Calu3 (cell line): ENCODE results near the gene TEX9. TPM values are rescaled to one million over a fixed set of nuclear protein-coding genes. Genes with fewer than 3 reads are reported as not detected.
A peak's percentile ranks its signal among the peaks of the same experiment; 100 is the strongest.

Source experiments
- BruUV-seq: library from RNA; stranded (reverse); fragments of 400-500 nt; replicated peaks from 2 replicates; lab custom pipeline; 2021; lab: Mats Ljungman, UMichigan
- CTCF ChIA-PET: fragments of 300-600 bp; sonication (Branson Sonifier 250); formaldehyde crosslinking; loops from one replicate; lab custom pipeline; 2022; ENCODE audit warnings: antibody characterized with exemption; lab: Charles Lee
- DNase-seq: peaks from one replicate; pipeline ENCODE4 v3.0.0; 2022
- H3K27ac Mint-ChIP-seq: one replicate; pipeline ENCODE4 v1.8.0; 2022; ENCODE audit warnings: mixed read lengths; ENCODE audit not compliant: unreplicated experiment
- H3K27me3 Mint-ChIP-seq: one replicate; pipeline ENCODE4 v1.8.0; 2022; ENCODE audit warnings: mixed read lengths; ENCODE audit not compliant: unreplicated experiment
- H3K36me3 Mint-ChIP-seq: one replicate; pipeline ENCODE4 v1.8.0; 2022; ENCODE audit warnings: mild to moderate bottlenecking, moderate library complexity, mixed read lengths; ENCODE audit not compliant: insufficient read depth, unreplicated experiment
- H3K4me1 Mint-ChIP-seq: one replicate; pipeline ENCODE4 v1.8.0; 2022; ENCODE audit warnings: mild to moderate bottlenecking, low read depth, mixed read lengths; ENCODE audit not compliant: unreplicated experiment
- H3K4me3 Mint-ChIP-seq: one replicate; pipeline ENCODE4 v1.8.0; 2022; ENCODE audit warnings: mild to moderate bottlenecking, low read depth, moderate library complexity, mixed read lengths; ENCODE audit not compliant: unreplicated experiment
- H3K9me3 Mint-ChIP-seq: one replicate; pipeline ENCODE4 v1.8.0; 2022; ENCODE audit warnings: low read depth, mixed read lengths; ENCODE audit not compliant: unreplicated experiment
- intact Hi-C: fragments of 100-400 bp; cut with micrococcal nuclease; formaldehyde crosslinking; loops from one replicate; pipeline ENCODE4 v1.10.0; 2022; ENCODE audit not compliant: unreplicated experiment
- total RNA-seq: library from RNA; stranded (reverse); gene quantifications from 2 replicates; pipeline ENCODE4 v1.2.3, GENCODE V29; 2022
- TF ChIP-seq, protein P1 (sequence below): fragments of 200-600 bp; IDR thresholded peaks from one replicate; pipeline ENCODE4 v1.8.0; 2022; ENCODE audit warnings: antibody characterized with exemption; ENCODE audit not compliant: unreplicated experiment

TEX9 gene
- total RNA-seq, 1 experiment from 2014 or later, result 13.3 TPM

DNA sequence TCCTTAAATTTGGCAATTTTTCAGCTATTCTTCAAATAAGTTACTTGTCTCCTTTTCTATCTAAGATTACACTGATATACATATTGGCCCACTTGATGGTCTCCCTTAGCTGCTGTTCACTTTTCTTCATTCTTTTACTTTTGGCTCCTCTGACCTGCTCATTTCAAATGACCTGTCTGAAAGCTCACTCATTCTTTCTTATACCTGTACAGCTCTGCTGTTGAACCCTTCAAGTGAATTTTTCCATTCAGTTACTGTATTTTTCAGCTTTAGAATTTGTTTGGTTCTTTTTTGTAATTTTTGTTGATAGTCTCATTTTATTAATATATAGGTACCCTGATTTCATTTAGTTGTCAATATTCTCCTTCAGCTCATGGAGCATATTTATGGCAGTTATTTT is 60.0 kb downstream of the TEX9 start:
- no peaks in the 10 kb centered on the region for H3K27me3 Mint-ChIP-seq
- CTCF ChIA-PET, result no interaction called here
- H3K9me3 Mint-ChIP-seq, result no peaks in the 10 kb centered on the region
- H3K27ac Mint-ChIP-seq, result no peak overlapping the region
- no peak for DNase-seq
- TF ChIP-seq, protein P1, sequence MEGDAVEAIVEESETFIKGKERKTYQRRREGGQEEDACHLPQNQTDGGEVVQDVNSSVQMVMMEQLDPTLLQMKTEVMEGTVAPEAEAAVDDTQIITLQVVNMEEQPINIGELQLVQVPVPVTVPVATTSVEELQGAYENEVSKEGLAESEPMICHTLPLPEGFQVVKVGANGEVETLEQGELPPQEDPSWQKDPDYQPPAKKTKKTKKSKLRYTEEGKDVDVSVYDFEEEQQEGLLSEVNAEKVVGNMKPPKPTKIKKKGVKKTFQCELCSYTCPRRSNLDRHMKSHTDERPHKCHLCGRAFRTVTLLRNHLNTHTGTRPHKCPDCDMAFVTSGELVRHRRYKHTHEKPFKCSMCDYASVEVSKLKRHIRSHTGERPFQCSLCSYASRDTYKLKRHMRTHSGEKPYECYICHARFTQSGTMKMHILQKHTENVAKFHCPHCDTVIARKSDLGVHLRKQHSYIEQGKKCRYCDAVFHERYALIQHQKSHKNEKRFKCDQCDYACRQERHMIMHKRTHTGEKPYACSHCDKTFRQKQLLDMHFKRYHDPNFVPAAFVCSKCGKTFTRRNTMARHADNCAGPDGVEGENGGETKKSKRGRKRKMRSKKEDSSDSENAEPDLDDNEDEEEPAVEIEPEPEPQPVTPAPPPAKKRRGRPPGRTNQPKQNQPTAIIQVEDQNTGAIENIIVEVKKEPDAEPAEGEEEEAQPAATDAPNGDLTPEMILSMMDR, result no peak
- H3K4me1 Mint-ChIP-seq, result no peaks in the 10 kb centered on the region
- BruUV-seq, result no TSS peak
- no peak overlapping the region for H3K4me3 Mint-ChIP-seq
- intact Hi-C loops, result no loop called here
- H3K36me3 Mint-ChIP-seq, result peaks cover 13% of the 10 kb centered on the region

DNA sequence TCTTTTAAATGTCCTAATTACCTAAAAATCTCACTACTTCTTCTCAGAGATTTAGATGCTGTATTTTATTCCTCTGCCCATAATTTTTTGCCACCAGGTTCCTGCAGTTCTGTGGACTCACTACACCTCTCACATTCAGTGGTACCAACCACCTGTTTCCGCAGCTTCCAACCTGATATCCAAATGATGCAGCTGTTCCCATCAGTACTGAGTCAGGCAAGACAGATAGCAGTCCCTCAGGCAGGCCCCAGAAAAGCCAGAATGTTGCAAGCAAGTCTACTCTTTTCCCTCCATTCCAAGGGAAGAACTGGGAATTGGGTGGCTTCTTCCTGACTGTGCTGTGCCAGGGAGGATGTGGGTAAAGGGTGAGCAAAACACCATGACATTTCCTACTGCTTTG is 60.8 kb downstream of the TEX9 start:
- Mint-ChIP-seq H3K27me3 (no peaks in the 10 kb centered on the region), H3K4me3 (no peak overlapping the region), H3K27ac (no peak overlapping the region), H3K4me1 (no peaks in the 10 kb centered on the region), H3K9me3 (no peaks in the 10 kb centered on the region), H3K36me3 (peaks cover 13% of the 10 kb centered on the region)
- TF ChIP-seq, protein P1, result no peak
- intact Hi-C loops, result no loop called here
- CTCF ChIA-PET, result interaction anchor here (0.6 kb wide), 1 partner anchor 307 kb away, joined by 3 read pairs; no protein-coding TSS in a partner anchor
- no peak for DNase-seq
- BruUV-seq, result no TSS peak

DNA sequence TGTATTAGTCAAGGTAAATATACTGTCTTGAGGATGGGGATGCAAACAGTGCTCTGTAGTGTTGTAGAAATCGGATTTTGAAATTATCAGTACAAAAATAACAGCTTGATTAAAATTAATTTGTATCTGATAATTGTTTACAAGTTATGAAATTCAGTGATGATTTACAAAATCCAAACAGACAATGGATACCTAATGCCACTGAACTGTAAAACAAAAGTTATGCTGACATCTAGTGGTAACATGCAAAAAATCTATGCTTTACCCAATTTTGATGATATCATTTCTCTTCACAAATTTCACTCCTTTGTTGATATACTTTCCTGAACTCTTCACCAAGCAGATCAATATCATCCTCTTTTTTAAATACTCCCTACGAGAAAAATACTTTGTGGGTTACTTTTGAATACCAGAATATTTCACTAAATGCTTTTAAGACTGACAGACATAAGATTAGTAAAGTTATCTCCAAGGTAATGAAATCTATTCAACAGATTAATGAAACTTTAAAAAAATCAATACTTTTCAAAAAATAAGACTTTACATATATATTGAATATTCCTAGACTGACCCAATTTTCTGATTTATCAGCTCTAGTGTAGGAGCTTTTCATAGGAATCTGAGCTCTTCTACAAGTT is 63.7 kb downstream of the TEX9 start:
- H3K4me3 Mint-ChIP-seq, result no peak overlapping the region

DNA sequence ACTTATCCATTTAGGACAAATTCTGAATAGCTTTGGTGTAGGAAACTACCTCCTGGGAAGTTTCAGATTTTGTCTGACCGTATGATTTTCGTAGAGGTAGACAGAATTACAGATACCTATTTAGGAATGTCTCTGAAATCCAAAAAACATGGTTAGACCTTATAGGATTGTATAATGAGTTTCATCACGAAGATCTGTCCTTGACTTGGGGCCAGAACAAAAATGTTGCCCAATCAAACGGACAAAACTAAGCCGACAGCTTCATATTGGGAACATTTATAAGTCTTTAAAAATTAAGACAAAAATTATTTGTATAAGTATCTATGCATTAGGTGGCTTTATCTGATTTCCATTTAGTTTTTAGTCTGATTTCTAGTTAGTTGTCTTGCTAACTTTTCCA is 67.1 kb downstream of the TEX9 start:
- CTCF ChIA-PET, result no interaction called here
- no TSS peak for BruUV-seq
- TF ChIP-seq, protein P1, result no peak
- H3K4me3 Mint-ChIP-seq, result no peak overlapping the region
- no peak overlapping the region for H3K27ac Mint-ChIP-seq
- H3K9me3 Mint-ChIP-seq, result no peaks in the 10 kb centered on the region
- DNase-seq, result no peak
- intact Hi-C loops, result no loop called here
- peaks cover 11% of the 10 kb centered on the region for H3K36me3 Mint-ChIP-seq
- H3K27me3 Mint-ChIP-seq, result no peaks in the 10 kb centered on the region
- no peaks in the 10 kb centered on the region for H3K4me1 Mint-ChIP-seq

More for the DNA sequence above, 63.7 kb downstream of the TEX9 start:
- H3K9me3 Mint-ChIP-seq, result no peaks in the 10 kb centered on the region
- H3K27me3 Mint-ChIP-seq, result no peaks in the 10 kb centered on the region
- BruUV-seq, result no TSS peak
- intact Hi-C loops, result loop anchor here (1.0 kb wide), 1 partner anchor 183 kb away; no protein-coding TSS in a partner anchor
- CTCF ChIA-PET, result interaction anchor here (1.8 to 1.9 kb wide), 2 partner anchors 11 to 180 kb away, joined by 6 to 11 read pairs; no protein-coding TSS in a partner anchor
- DNase-seq, result no peak
- peaks cover 13% of the 10 kb centered on the region for H3K36me3 Mint-ChIP-seq
- no peaks in the 10 kb centered on the region for H3K4me1 Mint-ChIP-seq
- no peak overlapping the region for H3K27ac Mint-ChIP-seq
- TF ChIP-seq, protein P1, result peak; percentile 37
